SJSA1 (cell line): Measurements from ENCODE around the gene LRP2BP. TPM values are rescaled to one million over a fixed set of nuclear protein-coding genes. Genes with fewer than 3 reads are reported as not detected.
"Not testable (repeated sequence)": the region's sequence is repeated elsewhere in the genome, so short reads cannot be mapped to it uniquely, and the experiment has no call there.

ENCODE experiments used
- DNase-seq, 2 experiments: peaks; one replicate each; pipeline ENCODE4 v3.0.0-alpha.2; 2015 to 2020; ENCODE audit warnings: low spot score in 2 of 2, low read depth in 1 of 2
- H3K27ac ChIP-seq: fragments of 250-450 bp; sonication (Bioruptor Pico); 2 replicates; pipeline ENCODE4 v1.5.1; 2020; ENCODE audit warnings: mild to moderate bottlenecking, moderate library complexity
- H3K27me3 ChIP-seq: fragments of 250-450 bp; sonication (Bioruptor Pico); replicated peaks from 2 replicates; pipeline ENCODE4 v1.5.1; 2020; ENCODE audit warnings: mild to moderate bottlenecking, moderate library complexity
- H3K36me3 ChIP-seq: fragments of 250-450 bp; sonication (Bioruptor Pico); 2 replicates; pipeline ENCODE4 v1.5.1; 2020; ENCODE audit warnings: mild to moderate bottlenecking
- H3K4me1 ChIP-seq: fragments of 250-450 bp; sonication (Bioruptor Pico); replicated peaks from 2 replicates; pipeline ENCODE4 v1.6.1; 2021; ENCODE audit warnings: mild to moderate bottlenecking
- H3K4me3 ChIP-seq: fragments of 250-450 bp; sonication (Bioruptor Pico); 2 replicates; pipeline ENCODE4 v1.5.1; 2020; ENCODE audit warnings: mild to moderate bottlenecking
- H3K9me3 ChIP-seq: fragments of 250-450 bp; sonication (Bioruptor Pico); replicated peaks from 2 replicates; pipeline ENCODE4 v1.5.1; 2020; ENCODE audit warnings: mild to moderate bottlenecking
- total RNA-seq: library from RNA; depleted of rRNA; stranded (reverse); fragments of >200 nt; shearing (Covaris generic); gene quantifications from 2 replicates; pipeline ENCODE4 v1.2.3, GENCODE V29; 2014; rRNA removed

LRP2BP gene
- total RNA-seq, 1 experiment from 2014 or later: 0.29 TPM

DNA sequence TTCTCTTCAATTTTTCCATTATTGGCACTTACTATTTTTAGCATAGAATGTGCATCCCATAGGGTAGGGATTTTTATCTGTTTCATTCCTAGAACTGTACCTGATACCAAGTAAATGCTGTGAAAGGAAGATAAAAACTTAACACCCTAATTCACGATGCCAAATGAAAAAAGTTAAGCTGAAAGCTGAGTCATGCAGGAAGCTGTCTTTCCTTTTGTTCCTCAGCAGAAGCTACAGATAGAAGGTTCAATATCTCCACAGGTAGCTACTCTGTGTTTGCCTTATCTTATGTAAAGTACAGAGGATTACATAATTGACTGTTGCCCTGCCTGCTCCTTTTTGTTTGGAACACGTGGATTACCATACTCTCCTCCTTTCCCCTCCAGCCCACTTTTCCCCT lies 77.0 kb downstream of the LRP2BP start:
- Histone ChIP-seq H3K27me3 (no peaks in the 10 kb centered on the region), H3K27ac (no peak overlapping the region), H3K9me3 (no peaks in the 10 kb centered on the region), H3K4me3 (no peak overlapping the region), H3K4me1 (peaks cover 10% of the 10 kb centered on the region; the same call in 1 of the 2 replicates), H3K36me3 (peaks cover 16% of the 10 kb centered on the region)
- no peak for DNase-seq

DNA sequence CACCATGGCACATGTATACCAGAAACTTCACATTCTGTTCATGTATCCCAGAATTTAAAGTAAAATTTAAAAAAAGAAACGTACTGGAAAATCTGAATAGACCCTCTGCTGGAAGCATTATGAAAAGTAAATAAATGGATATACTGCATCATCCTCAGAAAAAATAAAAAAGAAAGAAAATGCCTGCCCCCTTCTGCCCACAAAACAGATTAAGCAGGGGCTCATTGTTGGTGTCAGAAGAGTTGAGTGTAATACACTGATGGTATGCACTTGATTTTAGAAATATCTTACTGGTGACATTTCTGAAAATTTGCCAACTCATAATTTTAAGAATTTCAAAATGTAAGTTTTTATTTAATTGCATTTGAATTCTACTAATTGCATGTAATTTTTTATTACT lies 77.8 kb downstream of the LRP2BP start:
- no peak overlapping the region for H3K4me3 ChIP-seq
- H3K27ac ChIP-seq: no peak overlapping the region
- no peaks in the 10 kb centered on the region for H3K27me3 ChIP-seq
- DNase-seq: no peak
- H3K9me3 ChIP-seq: no peaks in the 10 kb centered on the region
- H3K4me1 ChIP-seq: peaks cover 10% of the 10 kb centered on the region; the same call in 1 of the 2 replicates
- H3K36me3 ChIP-seq: peaks cover 19% of the 10 kb centered on the region

DNA sequence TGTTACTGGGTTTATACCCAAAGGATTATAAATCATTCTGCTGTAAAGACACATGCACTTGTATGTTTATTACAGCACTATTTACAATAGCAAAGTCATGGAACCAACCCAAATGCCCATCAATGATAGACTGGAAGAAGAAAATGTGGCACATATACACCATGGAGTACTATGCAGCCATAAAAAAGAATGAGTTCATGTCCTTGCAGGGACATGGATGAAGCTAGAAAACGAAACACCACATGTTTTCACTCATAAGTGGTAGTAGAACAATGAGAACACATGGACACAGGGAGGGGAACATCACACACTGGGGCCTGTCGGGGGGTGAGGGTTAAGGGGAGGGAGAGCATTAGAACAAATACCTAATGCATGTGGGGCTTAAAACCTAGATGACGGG lies 78.3 kb downstream of the LRP2BP start:
- H3K27ac ChIP-seq, H3K27me3 ChIP-seq, DNase-seq, H3K4me3 ChIP-seq, H3K4me1 ChIP-seq, H3K9me3 ChIP-seq: not testable (repeated sequence)
- peaks cover 19% of the 10 kb centered on the region for H3K36me3 ChIP-seq

Other genes with a start within 250 kb of the LRP2BP start
- gene CFAP97, start 191.9 kb downstream of the LRP2BP start, total RNA-seq: 19.6 and 28.8 TPM in 2 replicates
- gene SNX25, start 186.3 kb downstream of the LRP2BP start, total RNA-seq: 22.3 and 23.0 TPM in 2 replicates
- 5.4 and 15.1 TPM in 2 replicates for gene ANKRD37, start 917 bp upstream of the LRP2BP start, total RNA-seq
- 17.1 and 32.1 TPM in 2 replicates for gene UFSP2, start 30.0 kb upstream of the LRP2BP start, total RNA-seq
- 0.19 and 0.71 TPM in 2 replicates for gene CCDC110, start 75.8 kb upstream of the LRP2BP start, total RNA-seq
- gene PDLIM3, start 139.6 kb upstream of the LRP2BP start, total RNA-seq: 87.3 and 157 TPM in 2 replicates